OCI-LY3 (cell line): Measurements from ENCODE around the gene MUC21.

Experiments
- H2AFZ ChIP-seq: fragments of 200-600, 300-600 bp; shearing (Covaris generic); 2 replicates; pipeline ENCODE4 v1.6.0; 2014; ENCODE audit warnings: antibody characterized with exemption, low read depth, low read length
- H3K27ac ChIP-seq: fragments of 200-600, 300-600 bp; sonication (generic); 2 replicates; pipeline ENCODE4 v1.5.1; 2014; ENCODE audit warnings: mild to moderate bottlenecking, low read length, moderate library complexity, mixed read lengths
- H3K27me3 ChIP-seq: fragments of 200-600, 300-600 bp; sonication (generic); 2 replicates; pipeline ENCODE4 v1.6.1; 2014; ENCODE audit warnings: low read depth, low read length, mixed read lengths
- H3K36me3 ChIP-seq: fragments of 200-600, 300-600 bp; sonication (generic); replicated peaks from 2 replicates; pipeline ENCODE3; 2014; ENCODE audit warnings: low read depth, low read length, mixed read lengths
- H3K4me1 ChIP-seq: fragments of 300-600, 200-600 bp; sonication (generic); 2 replicates; pipeline ENCODE4 v1.6.1; 2014; ENCODE audit warnings: low read length, mixed read lengths
- H3K4me2 ChIP-seq: fragments of 200-600, 300-600 bp; sonication (generic); 2 replicates; pipeline ENCODE4 v1.6.1; 2014; ENCODE audit warnings: low read length, mixed read lengths
- H3K4me3 ChIP-seq: fragments of 300-600, 200-600 bp; sonication (generic); 2 replicates; pipeline ENCODE4 v1.5.1; 2014; ENCODE audit warnings: antibody characterized with exemption, mild to moderate bottlenecking, low read length, moderate library complexity
- H3K79me2 ChIP-seq: fragments of 300-600, 200-600 bp; shearing (Covaris generic); 2 replicates; pipeline ENCODE4 v1.6.1; 2014; ENCODE audit warnings: mild to moderate bottlenecking, low read length, mixed read lengths
- H3K9ac ChIP-seq: fragments of 300-600, 200-600 bp; shearing (Covaris generic); 2 replicates; pipeline ENCODE4 v1.6.0; 2014; ENCODE audit warnings: mild to moderate bottlenecking, low read length, moderate library complexity
- H3K9me3 ChIP-seq: fragments of 200-600, 300-600 bp; shearing (Covaris generic); 2 replicates; pipeline ENCODE4 v1.6.1; 2014; ENCODE audit warnings: low read length, mixed read lengths; ENCODE audit not compliant: insufficient read depth
- H4K20me1 ChIP-seq: fragments of 200-600, 300-600 bp; sonication (generic); 2 replicates; pipeline ENCODE4 v1.6.1; 2016; ENCODE audit warnings: low read length, mixed read lengths; ENCODE audit not compliant: insufficient read depth
- CTCF ChIP-seq: fragments of 200-600, 300-600 bp; sonication (generic); IDR thresholded peaks from 2 replicates; pipeline ENCODE4 v1.5.1; 2014; ENCODE audit warnings: antibody characterized with exemption, low read length, low read depth
- EZH2phosphoT487 ChIP-seq: fragments of 200-600 bp; shearing (Covaris generic); IDR thresholded peaks from 2 replicates; pipeline ENCODE4 v1.6.1; 2018; ENCODE audit warnings: antibody characterized with exemption, mixed run types, low read depth

MUC21 gene

GRCh38 chr6:30939473-30939872 lies 44.0 kb upstream of the MUC21 start:
- Histone ChIP-seq H2AFZ (no peak overlapping the region), H3K27me3 (0 out of 2 replicates have a peak, but pooled peaks cover 4% of the 10 kb centered on the region), H3K4me3 (no peak overlapping the region), H3K36me3 (no peaks in the 10 kb centered on the region), H3K4me1 (peaks cover 15% of the 10 kb centered on the region), H3K4me2 (no peak overlapping the region), H3K9ac (no peak overlapping the region), H3K27ac (no peak overlapping the region), H3K9me3 (no peaks in the 10 kb centered on the region), H3K79me2 (no peaks in the 10 kb centered on the region), H4K20me1 (no peaks in the 10 kb centered on the region)
- TF ChIP-seq CTCF = no peak
- no peak for TF ChIP-seq EZH2phosphoT487

GRCh38 chr6:30940361-30940986 lies 43.0 kb upstream of the MUC21 start, which contains the start of gene MUCL3:
MUCL3 (plus strand) TSS chr6:30940973; CDS start chr6:30941000, 27 bp downstream.
- Histone ChIP-seq H3K4me3 (no peak within 1 kb of the TSS), H4K20me1 (no peaks in the 10 kb centered on the region), H3K4me1 (peaks cover 15% of the 10 kb centered on the region), H3K9ac (no peak within 1 kb of the TSS), H3K27ac (no peak within 1 kb of the TSS), H3K36me3 (no peaks in the 10 kb centered on the region), H3K79me2 (no peaks in the 10 kb centered on the region), H3K27me3 (0 out of 2 replicates have a peak, but pooled peaks cover 4% of the 10 kb centered on the region), H2AFZ (no peak within 1 kb of the TSS), H3K4me2 (peak within 1 kb of the TSS; percentile 48), H3K9me3 (no peaks in the 10 kb centered on the region)
- TF ChIP-seq CTCF = no peak
- TF ChIP-seq EZH2phosphoT487 = no peak

- no peak for TF ChIP-seq EZH2phosphoT487
- TF ChIP-seq CTCF = no peak
- Histone ChIP-seq H3K79me2 (no peaks in the 10 kb centered on the region), H3K4me2 (no peak overlapping the region), H3K4me1 (peaks cover 18% of the 10 kb centered on the region), H3K27me3 (0 out of 2 replicates have a peak, but pooled peaks cover 4% of the 10 kb centered on the region), H3K4me3 (no peak overlapping the region), H3K36me3 (no peaks in the 10 kb centered on the region), H2AFZ (no peak overlapping the region), H3K27ac (no peak overlapping the region), H3K9me3 (no peaks in the 10 kb centered on the region), H3K9ac (no peak overlapping the region), H4K20me1 (no peaks in the 10 kb centered on the region)
Measured at GRCh38 chr6:30942338-30943060, 41.0 kb upstream of the MUC21 start.

GRCh38 chr6:30944051-30944450 lies 39.5 kb upstream of the MUC21 start:
- TF ChIP-seq CTCF (no peak), EZH2phosphoT487 (no peak)
- H3K79me2 ChIP-seq = no peaks in the 10 kb centered on the region

More at GRCh38 chr6:30944051-30944450, 39.5 kb upstream of the MUC21 start:
- Histone ChIP-seq H3K36me3 (no peaks in the 10 kb centered on the region), H3K9me3 (no peaks in the 10 kb centered on the region), H3K27ac (no peak overlapping the region), H2AFZ (no peak overlapping the region), H3K4me3 (no peak overlapping the region), H3K4me1 (peaks cover 18% of the 10 kb centered on the region), H3K9ac (no peak overlapping the region), H3K27me3 (0 out of 2 replicates have a peak, but pooled peaks cover 4% of the 10 kb centered on the region), H4K20me1 (no peaks in the 10 kb centered on the region), H3K4me2 (no peak overlapping the region)
